Astrocyte of the cerebellum (primary cell): ENCODE measurements around the gene ELOVL6.

Experiments used
- DNase-seq: peaks from one replicate; pipeline ENCODE4 v3.0.0-alpha.2; 2011; ENCODE audit warnings: low read depth
- H3K4me3 ChIP-seq: 2 replicates; pipeline ENCODE4 v1.5.1; 2011; ENCODE audit warnings: mild to moderate bottlenecking, low read depth, low read length, moderate library complexity
- in situ Hi-C: cut with HindIII; loops from 2 replicates; pipeline ENCODE4 v1.10.0; 2017; ENCODE audit warnings: low sequenced_read_pairs
- TF ChIP-seq, protein P1 (sequence below): IDR thresholded peaks from 2 replicates; pipeline ENCODE4 v1.5.1; 2012; ENCODE audit warnings: low read length, low read depth, moderate library complexity, mild to moderate bottlenecking; ENCODE audit errors: missing control alignments

The ELOVL6 gene

DNA sequence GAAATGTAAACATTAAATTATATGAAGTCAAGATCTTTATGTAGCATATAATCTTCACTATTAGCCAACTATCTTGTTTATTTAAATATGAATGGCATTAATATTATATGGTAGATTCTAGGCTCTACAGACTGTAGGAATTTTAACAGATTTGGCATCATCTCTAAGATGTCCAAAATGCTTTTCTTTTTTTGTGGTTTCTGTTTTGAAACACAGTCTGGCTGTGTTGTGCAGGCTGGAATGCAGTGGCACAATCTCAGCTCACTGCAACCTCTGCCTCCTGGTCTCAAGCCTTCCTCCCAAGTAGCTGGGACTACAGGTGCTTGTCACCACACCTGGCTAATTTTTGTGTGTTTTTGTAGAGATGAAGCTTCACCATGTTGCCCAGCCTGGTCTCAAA, 76.2 kb downstream of the ELOVL6 start:
- no peak for DNase-seq
- in situ Hi-C loops, result no loop called here
- TF ChIP-seq, protein P1, sequence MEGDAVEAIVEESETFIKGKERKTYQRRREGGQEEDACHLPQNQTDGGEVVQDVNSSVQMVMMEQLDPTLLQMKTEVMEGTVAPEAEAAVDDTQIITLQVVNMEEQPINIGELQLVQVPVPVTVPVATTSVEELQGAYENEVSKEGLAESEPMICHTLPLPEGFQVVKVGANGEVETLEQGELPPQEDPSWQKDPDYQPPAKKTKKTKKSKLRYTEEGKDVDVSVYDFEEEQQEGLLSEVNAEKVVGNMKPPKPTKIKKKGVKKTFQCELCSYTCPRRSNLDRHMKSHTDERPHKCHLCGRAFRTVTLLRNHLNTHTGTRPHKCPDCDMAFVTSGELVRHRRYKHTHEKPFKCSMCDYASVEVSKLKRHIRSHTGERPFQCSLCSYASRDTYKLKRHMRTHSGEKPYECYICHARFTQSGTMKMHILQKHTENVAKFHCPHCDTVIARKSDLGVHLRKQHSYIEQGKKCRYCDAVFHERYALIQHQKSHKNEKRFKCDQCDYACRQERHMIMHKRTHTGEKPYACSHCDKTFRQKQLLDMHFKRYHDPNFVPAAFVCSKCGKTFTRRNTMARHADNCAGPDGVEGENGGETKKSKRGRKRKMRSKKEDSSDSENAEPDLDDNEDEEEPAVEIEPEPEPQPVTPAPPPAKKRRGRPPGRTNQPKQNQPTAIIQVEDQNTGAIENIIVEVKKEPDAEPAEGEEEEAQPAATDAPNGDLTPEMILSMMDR, result no peak

DNA sequence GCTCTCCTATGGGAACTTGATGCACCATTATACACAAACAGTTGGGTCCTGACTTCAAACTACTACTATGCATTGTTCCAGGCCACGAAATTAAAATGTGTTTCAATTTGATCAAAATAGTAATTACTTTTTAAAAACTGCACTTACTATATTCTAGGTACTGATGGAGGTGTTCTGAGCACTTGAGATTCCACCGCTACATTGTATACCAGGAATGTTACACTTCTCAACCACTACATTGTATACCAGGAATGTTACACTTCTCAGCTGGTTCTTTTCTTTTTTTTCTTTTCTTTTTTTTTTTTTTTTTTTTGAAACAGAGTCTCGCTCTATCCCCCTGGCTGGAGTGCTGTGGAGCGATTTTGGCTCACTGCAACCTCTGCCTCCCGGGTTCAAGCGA, 77.9 kb downstream of the ELOVL6 start:
- H3K4me3 ChIP-seq, result no peak overlapping the region
- TF ChIP-seq, protein P1, result no peak
- DNase-seq, result no peak
- in situ Hi-C loops, result no loop called here

More for the DNA sequence above, 76.2 kb downstream of the ELOVL6 start:
- no peak overlapping the region for H3K4me3 ChIP-seq

GRCh38 chr4:110119880-110120279, 78.5 kb downstream of the ELOVL6 start:
- DNase-seq, result peak; percentile 9
- TF ChIP-seq, protein P1, result no peak
- H3K4me3 ChIP-seq, result no peak overlapping the region
- in situ Hi-C loops, result no loop called here

GRCh38 chr4:110119337-110119736, 79.1 kb downstream of the ELOVL6 start:
- H3K4me3 ChIP-seq, result no peak overlapping the region
- TF ChIP-seq, protein P1, result no peak
- in situ Hi-C loops, result no loop called here
- no peak for DNase-seq

- H3K4me3 ChIP-seq, result no peak overlapping the region
- no peak for DNase-seq
- in situ Hi-C loops, result no loop called here
- TF ChIP-seq, protein P1, result no peak
These were observed 86.4 kb downstream of the ELOVL6 start for GRCh38 chr4:110112056-110112455.

GRCh38 chr4:110109455-110109854, 89.0 kb downstream of the ELOVL6 start:
- no peak overlapping the region for H3K4me3 ChIP-seq
- in situ Hi-C loops, result no loop called here
- TF ChIP-seq, protein P1, result no peak
- no peak for DNase-seq

- DNase-seq, result no peak
- TF ChIP-seq, protein P1, result no peak
- H3K4me3 ChIP-seq, result no peak overlapping the region
- in situ Hi-C loops, result no loop called here
These were observed 89.5 kb downstream of the ELOVL6 start for GRCh38 chr4:110108960-110109359.
